ENCODE results near the gene NFIA. TPM values are rescaled to one million over a fixed set of nuclear protein-coding genes. Genes with fewer than 3 reads are reported as not detected.

NFIA gene
- total and polyA plus RNA-seq, 9 of the 15 experiments (the other 6 are each of a cell fraction or from before 2014, with no cell fraction given), result 5.3 to 24.9 (median 9.8) TPM

GRCh38 chr1:61426254-61426653, 343.9 kb downstream of the NFIA start:
- H3K9me3 ChIP-seq (replicated peaks; ENCODE audit: control insufficient read depth, insufficient read depth, low read depth, low read length), result no peaks in the 10 kb centered on the region
- DNase-seq (ENCODE audit: extremely low read depth in 1 of 4, low spot score in 3 of 4), result no peak
- H3K9ac ChIP-seq (ENCODE audit: insufficient read depth in 1 of 2, low read depth in 2 of 2, low read length in 2 of 2), result no peak overlapping the region
- in situ Hi-C loops (cut with MboI), result no loop called here
- no peaks in the 10 kb centered on the region for H3K4me1 ChIP-seq (replicated peaks in 1 of 2; ENCODE audit: control insufficient read depth in 2 of 2, insufficient read depth in 2 of 2, low read length in 2 of 2)
- intact Hi-C loops (cut with micrococcal nuclease), result no loop called here
- H3K4me2 ChIP-seq (ENCODE audit: insufficient read depth, low read length), result no peak overlapping the region
- no peaks in the 10 kb centered on the region for H3K9me1 ChIP-seq (ENCODE audit: control insufficient read depth, insufficient read depth, low read length)
- peaks cover 4% of the 10 kb centered on the region; the same call in 2 of the 3 replicates for H3K36me3 ChIP-seq (ENCODE audit: control insufficient read depth, insufficient read depth, low read length)
- no peak overlapping the region for H3K4me3 ChIP-seq
- 76% methylated on average over 10 of the region's 12 CpGs for WGBS (ENCODE audit: insufficient coverage, low coverage, missing lambda C conversion rate)
- TF ChIP-seq RAD21 (CRISPR knock-in tag; conservative IDR thresholded peaks at IDR 0.05 in 1 of 2, IDR thresholded peaks at IDR 0.05 in 1 of 2), result no peak
- BruUV-seq (replicated peaks), result no TSS peak
- FAIRE-seq, result no peak
- no peak overlapping the region for H2AFZ ChIP-seq (ENCODE audit: low read depth, low read length)
- H3K27ac ChIP-seq (ENCODE audit: extremely low read depth, low read depth, low read length), result no peak overlapping the region
- no peaks in the 10 kb centered on the region for H3K79me2 ChIP-seq (ENCODE audit: control insufficient read depth, insufficient read depth, low read length)
- CTCF ChIA-PET (ENCODE audit: low intra/inter-chr PET ratio), result no interaction called here
- no peak for ATAC-seq
- no peaks in the 10 kb centered on the region for H4K20me1 ChIP-seq (replicated peaks; ENCODE audit: control insufficient read depth, insufficient read depth, low read length)
- POLR2A ChIA-PET, result interaction anchor here (0.7 to 1.3 kb wide), 4 partner anchors 16 to 85 kb away, joined by 3 read pairs; no protein-coding TSS in a partner anchor
- no peaks in the 10 kb centered on the region for H3K27me3 ChIP-seq (ENCODE audit: control insufficient read depth in 2 of 2, insufficient read depth in 2 of 2, low read length in 2 of 2)

DNA sequence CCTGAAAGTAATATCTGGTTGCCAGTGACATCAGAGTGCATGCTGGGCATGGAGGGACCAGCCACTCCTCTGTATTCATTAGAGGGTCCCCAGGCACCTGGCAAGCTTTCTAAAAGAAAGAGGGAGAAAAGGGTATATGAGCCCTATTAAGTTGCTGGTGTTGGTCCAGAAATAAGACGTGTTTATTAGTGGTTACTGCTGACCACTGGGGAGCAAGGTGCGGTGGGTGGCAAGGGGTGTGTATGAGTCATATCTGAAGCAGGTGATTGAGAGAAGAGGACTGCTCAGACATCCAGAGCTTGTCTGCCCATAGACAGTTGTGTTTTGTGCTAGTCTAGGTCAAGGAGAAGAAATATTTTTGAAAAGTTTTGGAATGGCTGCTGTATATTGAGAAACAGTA, 344.5 kb downstream of the NFIA start:
- Histone ChIP-seq H3K9ac (ENCODE audit: insufficient read depth in 1 of 2, low read depth in 2 of 2, low read length in 2 of 2) (no peak overlapping the region), H3K27ac (ENCODE audit: extremely low read depth, low read depth, low read length) (no peak overlapping the region), H3K9me3 (replicated peaks; ENCODE audit: control insufficient read depth, insufficient read depth, low read depth, low read length) (no peaks in the 10 kb centered on the region), H3K36me3 (ENCODE audit: control insufficient read depth, insufficient read depth, low read length) (peaks cover 4% of the 10 kb centered on the region; the same call in 2 of the 3 replicates), H3K4me3 (no peak overlapping the region), H3K9me1 (ENCODE audit: control insufficient read depth, insufficient read depth, low read length) (no peaks in the 10 kb centered on the region), H3K4me1 (replicated peaks in 1 of 2; ENCODE audit: control insufficient read depth in 2 of 2, insufficient read depth in 2 of 2, low read length in 2 of 2) (no peaks in the 10 kb centered on the region), H3K27me3 (ENCODE audit: control insufficient read depth in 2 of 2, insufficient read depth in 2 of 2, low read length in 2 of 2) (no peaks in the 10 kb centered on the region), H3K79me2 (ENCODE audit: control insufficient read depth, insufficient read depth, low read length) (no peaks in the 10 kb centered on the region), H3K4me2 (ENCODE audit: insufficient read depth, low read length) (no peak overlapping the region), H2AFZ (ENCODE audit: low read depth, low read length) (no peak overlapping the region), H4K20me1 (replicated peaks; ENCODE audit: control insufficient read depth, insufficient read depth, low read length) (no peaks in the 10 kb centered on the region)
- ATAC-seq (no peak), DNase-seq (ENCODE audit: extremely low read depth in 1 of 4, low spot score in 3 of 4) (no peak), FAIRE-seq (no peak)
- in situ Hi-C loops (cut with MboI) (no loop called here), intact Hi-C loops (cut with micrococcal nuclease) (no loop called here)
- POLR2A ChIA-PET, result no interaction called here
- CTCF ChIA-PET (ENCODE audit: low intra/inter-chr PET ratio), result no interaction called here
- BruUV-seq (replicated peaks), result no TSS peak
- 63% methylated on average over 2 of the region's 2 CpGs for WGBS (ENCODE audit: insufficient coverage, low coverage, missing lambda C conversion rate)
- TF ChIP-seq YBX1 (IDR thresholded peaks at IDR 0.05) (no peak), SNIP1 (IDR thresholded peaks at IDR 0.05; ENCODE audit: low read depth) (no peak), TCFL5 (CRISPR knock-in tag; conservative IDR thresholded peaks at IDR 0.05) (no peak), C11orf30 (IDR thresholded peaks at IDR 0.05; ENCODE audit: low read depth) (no peak), HMG20B (CRISPR knock-in tag; IDR thresholded peaks at IDR 0.05) (no peak), CBX2 (IDR thresholded peaks at IDR 0.05; ENCODE audit: insufficient read depth, low read length, poor library complexity, severe bottlenecking) (no peak), TSC22D4 (tag; IDR thresholded peaks at IDR 0.05) (no peak), TAF9B (IDR thresholded peaks at IDR 0.05; ENCODE audit: partially characterized antibody) (no peak), SPI1 (IDR thresholded peaks at IDR 0.05; ENCODE audit: borderline replicate concordance, low read depth, low read length) (no peak), ZBED1 (IDR thresholded peaks at IDR 0.05) (no peak), XRCC4 (IDR thresholded peaks at IDR 0.05; ENCODE audit: extremely low read depth, insufficient read depth, insufficient read length) (no peak), SUPT5H (IDR thresholded peaks at IDR 0.05) (no peak), ZNF274 (IDR thresholded peaks at IDR 0.05; ENCODE audit: borderline replicate concordance, low read depth, low read length) (no peak)
- TF ChIP-seq, protein P1, sequence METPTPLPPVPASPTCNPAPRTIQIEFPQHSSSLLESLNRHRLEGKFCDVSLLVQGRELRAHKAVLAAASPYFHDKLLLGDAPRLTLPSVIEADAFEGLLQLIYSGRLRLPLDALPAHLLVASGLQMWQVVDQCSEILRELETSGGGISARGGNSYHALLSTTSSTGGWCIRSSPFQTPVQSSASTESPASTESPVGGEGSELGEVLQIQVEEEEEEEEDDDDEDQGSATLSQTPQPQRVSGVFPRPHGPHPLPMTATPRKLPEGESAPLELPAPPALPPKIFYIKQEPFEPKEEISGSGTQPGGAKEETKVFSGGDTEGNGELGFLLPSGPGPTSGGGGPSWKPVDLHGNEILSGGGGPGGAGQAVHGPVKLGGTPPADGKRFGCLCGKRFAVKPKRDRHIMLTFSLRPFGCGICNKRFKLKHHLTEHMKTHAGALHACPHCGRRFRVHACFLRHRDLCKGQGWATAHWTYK (CRISPR knock-in tag; IDR thresholded peaks at IDR 0.05), result no peak
- TF ChIP-seq, protein P2, sequence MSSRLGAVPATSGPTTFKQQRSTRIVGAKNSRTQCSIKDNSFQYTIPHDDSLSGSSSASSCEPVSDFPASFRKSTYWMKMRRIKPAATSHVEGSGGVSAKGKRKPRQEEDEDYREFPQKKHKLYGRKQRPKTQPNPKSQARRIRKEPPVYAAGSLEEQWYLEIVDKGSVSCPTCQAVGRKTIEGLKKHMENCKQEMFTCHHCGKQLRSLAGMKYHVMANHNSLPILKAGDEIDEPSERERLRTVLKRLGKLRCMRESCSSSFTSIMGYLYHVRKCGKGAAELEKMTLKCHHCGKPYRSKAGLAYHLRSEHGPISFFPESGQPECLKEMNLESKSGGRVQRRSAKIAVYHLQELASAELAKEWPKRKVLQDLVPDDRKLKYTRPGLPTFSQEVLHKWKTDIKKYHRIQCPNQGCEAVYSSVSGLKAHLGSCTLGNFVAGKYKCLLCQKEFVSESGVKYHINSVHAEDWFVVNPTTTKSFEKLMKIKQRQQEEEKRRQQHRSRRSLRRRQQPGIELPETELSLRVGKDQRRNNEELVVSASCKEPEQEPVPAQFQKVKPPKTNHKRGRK (tag; IDR thresholded peaks at IDR 0.05), result no peak
